NCI-H345 (cell line): ENCODE data around the gene MCRIP2.

Experiments used
- DNase-seq: peaks from one replicate; lab custom pipeline; 2025; lab: John Stamatoyannopoulos, UW

The MCRIP2 gene

GRCh38 chr16:670485-671352 is 29.1 kb downstream of the MCRIP2 start:
- DNase-seq, result no peak

GRCh38 chr16:671353-672131 is 29.9 kb downstream of the MCRIP2 start:
- no peak for DNase-seq

GRCh38 chr16:672371-672770 is 30.7 kb downstream of the MCRIP2 start:
- DNase-seq, result no peak

DNA sequence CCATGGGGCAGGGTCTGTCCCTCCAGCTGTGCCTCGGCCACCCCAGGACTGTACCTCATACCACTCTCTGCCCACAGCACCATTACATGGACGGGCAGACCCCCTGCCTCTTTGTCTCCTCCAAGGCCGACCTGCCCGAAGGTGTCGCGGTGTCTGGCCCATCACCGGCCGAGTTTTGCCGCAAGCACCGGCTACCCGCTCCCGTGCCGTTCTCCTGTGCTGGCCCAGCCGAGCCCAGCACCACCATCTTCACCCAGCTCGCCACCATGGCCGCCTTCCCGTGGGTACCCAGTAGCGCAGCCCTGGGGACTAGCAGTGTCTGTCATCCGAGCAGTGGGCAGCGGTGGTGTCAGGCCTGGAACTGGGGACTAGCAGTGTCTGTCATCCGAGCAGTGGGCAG is 31.2 kb downstream of the MCRIP2 start:
- DNase-seq, result no peak

GRCh38 chr16:673399-673991 is 31.9 kb downstream of the MCRIP2 start:
- no peak for DNase-seq

GRCh38 chr16:674214-674881 is 32.7 kb downstream of the MCRIP2 start:
- DNase-seq, result no peak

GRCh38 chr16:674968-675883 is 33.6 kb downstream of the MCRIP2 start, which contains the start of gene RHBDL1:
RHBDL1 (plus strand) TSS chr16:675671; CDS start chr16:675791, 120 bp downstream.
- DNase-seq, result no peak

GRCh38 chr16:675884-676564 is 34.4 kb downstream of the MCRIP2 start:
- DNase-seq, result no peak

DNA sequence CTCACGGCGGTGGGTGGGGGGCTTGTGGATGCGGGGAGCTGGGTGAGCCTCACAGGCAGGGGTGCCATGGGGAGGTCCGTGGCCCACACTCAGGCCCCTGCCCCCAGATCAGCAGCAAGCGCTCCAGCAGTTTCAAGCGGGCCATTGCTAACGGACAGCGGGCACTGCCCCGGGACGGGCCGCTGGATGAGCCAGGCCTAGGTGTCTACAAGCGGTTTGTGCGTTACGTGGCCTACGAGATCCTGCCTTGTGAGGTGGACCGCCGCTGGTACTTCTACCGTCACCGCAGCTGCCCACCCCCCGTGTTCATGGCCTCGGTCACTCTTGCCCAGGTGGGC is 34.9 kb downstream of the MCRIP2 start:
- DNase-seq, result no peak

- peak; percentile 93 for DNase-seq
These were observed 35.3 kb downstream of the MCRIP2 start for GRCh38 chr16:676913-677312.

GRCh38 chr16:677316-678190 is 35.9 kb downstream of the MCRIP2 start:
- DNase-seq, result peak; percentile 75

- DNase-seq, result no peak
These were observed 36.7 kb downstream of the MCRIP2 start for GRCh38 chr16:678209-678857.

GRCh38 chr16:678858-679813 is 37.5 kb downstream of the MCRIP2 start:
- peak; percentile 88 for DNase-seq

- DNase-seq, result peak; percentile 91
These were observed 38.4 kb downstream of the MCRIP2 start, which contains the start of gene STUB1 for GRCh38 chr16:679814-680624. STUB1 (plus strand) TSS chr16:680410; CDS start chr16:680526, 116 bp downstream.

DNA sequence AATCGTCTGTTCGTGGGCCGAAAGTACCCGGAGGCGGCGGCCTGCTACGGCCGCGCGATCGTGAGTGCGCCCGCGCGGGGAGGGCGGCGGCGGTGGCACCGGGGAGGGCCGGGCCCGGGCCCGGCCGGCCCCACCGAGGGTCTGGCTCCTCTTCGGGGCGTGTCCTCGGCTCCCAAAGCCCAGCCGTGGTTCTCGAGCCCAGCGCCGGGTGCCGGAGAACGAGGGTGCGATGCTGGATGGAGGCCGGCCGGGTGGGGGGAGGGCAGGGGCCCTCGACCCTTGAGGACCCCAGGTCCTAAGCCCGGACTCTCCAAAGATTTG is 39.0 kb downstream of the MCRIP2 start:
- DNase-seq, result no peak

DNA sequence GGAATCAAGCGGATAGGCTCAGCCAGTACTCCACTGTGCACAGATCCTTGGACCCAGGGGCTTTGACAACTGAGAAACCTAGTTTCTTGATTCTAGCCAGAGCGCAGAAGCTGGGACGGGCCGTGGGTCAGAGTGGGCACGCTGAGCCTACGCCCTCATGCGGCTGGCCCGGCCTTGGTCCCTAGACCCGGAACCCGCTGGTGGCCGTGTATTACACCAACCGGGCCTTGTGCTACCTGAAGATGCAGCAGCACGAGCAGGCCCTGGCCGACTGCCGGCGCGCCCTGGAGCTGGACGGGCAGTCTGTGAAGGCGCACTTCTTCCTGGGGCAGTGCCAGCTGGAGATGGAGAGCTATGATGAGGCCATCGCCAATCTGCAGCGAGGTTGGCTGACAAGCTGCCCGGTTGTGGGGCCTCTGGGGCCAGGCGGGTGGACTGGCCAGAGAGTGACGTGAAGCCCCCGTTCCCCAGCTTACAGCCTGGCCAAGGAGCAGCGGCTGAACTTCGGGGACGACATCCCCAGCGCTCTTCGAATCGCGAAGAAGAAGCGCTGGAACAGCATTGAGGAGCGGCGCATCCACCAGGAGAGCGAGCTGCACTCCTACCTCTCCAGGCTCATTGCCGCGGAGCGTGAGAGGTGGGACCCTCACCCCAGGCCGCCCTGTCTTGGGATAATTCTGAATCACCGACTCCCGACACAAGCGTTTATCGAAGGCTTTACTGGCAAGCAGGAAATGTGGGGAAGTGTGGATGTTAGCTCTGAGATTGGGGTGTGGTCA is 39.5 kb downstream of the MCRIP2 start:
- no peak for DNase-seq
